ENCODE data around the gene MAST3. TPM values are rescaled to one million over a fixed set of nuclear protein-coding genes. Genes with fewer than 3 reads are reported as not detected.
"Not testable (repeated sequence)": the region's sequence is repeated elsewhere in the genome, so short reads cannot be mapped to it uniquely, and the experiment has no call there.

The MAST3 gene
- total and polyA plus RNA-seq, 2 donors (not counting 1 experiment from before 2014, with no cell fraction given), result 43.5 to 85.5 TPM

- Histone ChIP-seq H3K36me3 (replicated peaks in 1 of 2; ENCODE audit: control extremely low read depth in 1 of 2, control insufficient read depth in 1 of 2, extremely low read depth in 1 of 2, insufficient read depth in 2 of 2, low read length in 1 of 2) (peaks cover 0 to 13% of the 10 kb centered on the region in 2 experiments), H3K27ac (ENCODE audit: low read length in 2 of 2) (peak overlapping the region; percentile 48 to 71), H3K79me2 (ENCODE audit: control insufficient read depth, insufficient read depth, low read length) (peaks cover 47% of the 10 kb centered on the region), H3K9me3 (ENCODE audit: control extremely low read depth in 1 of 3, control insufficient read depth in 2 of 3, insufficient read depth in 1 of 3, low read length in 2 of 3) (no peaks in the 10 kb centered on the region), H2AFZ (ENCODE audit: insufficient read depth, low read depth, low read length, poor library complexity, severe bottlenecking) (peak overlapping the region; percentile 52), H3K4me1 (ENCODE audit: control insufficient read depth in 2 of 2, insufficient read depth in 2 of 2, low read length in 2 of 2) (peaks cover 58 to 79% of the 10 kb centered on the region in 2 donors), H4K20me1 (ENCODE audit: control insufficient read depth, insufficient read depth, low read length, poor library complexity, severe bottlenecking) (no peaks in the 10 kb centered on the region), H3K9ac (ENCODE audit: low read length) (peak overlapping the region; percentile 61), H3K4me2 (replicated peaks; ENCODE audit: low read depth, low read length, poor library complexity, severe bottlenecking) (peak overlapping the region; percentile 89), H3K4me3 (ENCODE audit: control extremely low read depth in 1 of 5, extremely low read depth in 1 of 5, insufficient read depth in 1 of 5, low read depth in 2 of 5, low read length in 4 of 5) (peak overlapping the region; percentile 28 to 60 (median 52)), H3K27me3 (replicated peaks in 1 of 4; ENCODE audit: control extremely low read depth in 1 of 4, control insufficient read depth in 3 of 4, insufficient read depth in 4 of 4, low read length in 3 of 4) (no peaks in the 10 kb centered on the region)
- intact Hi-C loops (cut with micrococcal nuclease), result loop anchor here (2.0 to 5.0 kb wide), 2 partner anchors 14 to 47 kb away; no protein-coding TSS in a partner anchor
- POLR2A ChIA-PET, result interaction anchor here (0.9 to 1.3 kb wide), 5 partner anchors 13 to 91 kb away, joined by 3 to 13 read pairs (median 7); no protein-coding TSS in a partner anchor
- Mint-ChIP-seq H3K27ac (peak overlapping the region; percentile 89), H3K9me3 (ENCODE audit: insufficient read depth) (no peaks in the 10 kb centered on the region), H3K4me3 (peak overlapping the region; percentile 85), H3K27me3 (no peaks in the 10 kb centered on the region), H3K4me1 (peaks cover 69% of the 10 kb centered on the region)
- CTCF ChIA-PET, result interaction anchor here (0.6 to 2.8 kb wide), 6 partner anchors 8 to 64 kb away, joined by 3 to 13 read pairs (median 4); no protein-coding TSS in a partner anchor
- no peak for TF ChIP-seq CTCF (IDR thresholded peaks at IDR 0.05)
- TF ChIP-seq EZH2 (IDR thresholded peaks at IDR 0.05; ENCODE audit: borderline replicate concordance, insufficient read depth, low read depth, low read length, poor library complexity, severe bottlenecking), result no peak
- DNase-seq (no peak), ATAC-seq (ENCODE audit: low read depth) (no peak)
- WGBS (ENCODE audit: insufficient coverage), result 41% methylated on average over 2 of the region's 5 CpGs
These were observed 7.2 kb downstream of the MAST3 start for GRCh38 chr19:18104793-18105131.

- not testable (repeated sequence) for H3K9me3 ChIP-seq (ENCODE audit: control extremely low read depth in 1 of 3, control insufficient read depth in 2 of 3, insufficient read depth in 1 of 3, low read length in 2 of 3); H3K4me3 Mint-ChIP-seq; H3K27ac ChIP-seq (ENCODE audit: low read length in 2 of 2); H4K20me1 ChIP-seq (ENCODE audit: control insufficient read depth, insufficient read depth, low read length, poor library complexity, severe bottlenecking); ATAC-seq (ENCODE audit: low read depth); H3K9ac ChIP-seq (ENCODE audit: low read length); DNase-seq; H3K27me3 ChIP-seq (replicated peaks in 1 of 4; ENCODE audit: control extremely low read depth in 1 of 4, control insufficient read depth in 3 of 4, insufficient read depth in 4 of 4, low read length in 3 of 4); H3K4me3 ChIP-seq (ENCODE audit: control extremely low read depth in 1 of 5, extremely low read depth in 1 of 5, insufficient read depth in 1 of 5, low read depth in 2 of 5, low read length in 4 of 5); H3K27me3 Mint-ChIP-seq; H3K9me3 Mint-ChIP-seq (ENCODE audit: insufficient read depth); H2AFZ ChIP-seq (ENCODE audit: insufficient read depth, low read depth, low read length, poor library complexity, severe bottlenecking)
- peaks cover 67% of the 10 kb centered on the region for H3K4me1 Mint-ChIP-seq
- Histone ChIP-seq H3K4me2 (replicated peaks; ENCODE audit: low read depth, low read length, poor library complexity, severe bottlenecking) (peak overlapping the region; percentile 89), H3K4me1 (ENCODE audit: control insufficient read depth in 2 of 2, insufficient read depth in 2 of 2, low read length in 2 of 2) (peaks cover 58 to 76% of the 10 kb centered on the region in 2 donors), H3K36me3 (replicated peaks in 1 of 2; ENCODE audit: control extremely low read depth in 1 of 2, control insufficient read depth in 1 of 2, extremely low read depth in 1 of 2, insufficient read depth in 2 of 2, low read length in 1 of 2) (peaks cover 0 to 13% of the 10 kb centered on the region in 2 experiments), H3K79me2 (ENCODE audit: control insufficient read depth, insufficient read depth, low read length) (peaks cover 42% of the 10 kb centered on the region)
- ChIA-PET POLR2A (interaction anchor here (1.0 to 1.3 kb wide), 3 partner anchors 11 to 14 kb away, joined by 3 to 8 read pairs (median 4); no protein-coding TSS in a partner anchor), CTCF (interaction anchor here (1.3 to 2.8 kb wide), 3 partner anchors 8 to 63 kb away, joined by 3 to 13 read pairs (median 7); no protein-coding TSS in a partner anchor)
- peak overlapping the region; percentile 89 for H3K27ac Mint-ChIP-seq
- WGBS (ENCODE audit: insufficient coverage), result 64% methylated on average over 4 of the region's 7 CpGs
- intact Hi-C loops (cut with micrococcal nuclease), result loop anchor here (2.0 to 5.0 kb wide), 2 partner anchors 14 to 48 kb away; no protein-coding TSS in a partner anchor
These were observed 7.7 kb downstream of the MAST3 start for GRCh38 chr19:18105259-18105658.
